Nephron (organoid): ENCODE measurements around the gene TNFSF13.
A peak's percentile ranks its signal among the peaks of the same experiment; 100 is the strongest.
"Not testable (repeated sequence)": the region's sequence is repeated elsewhere in the genome, so short reads cannot be mapped to it uniquely, and the experiment has no call there.

Experiments
- H3K27ac Mint-ChIP-seq, 3 experiments: 2 replicates each; pipeline ENCODE4 v1.8.0; 2020; ENCODE audit warnings: mixed read lengths in 3 of 3, mild to moderate bottlenecking in 2 of 3, moderate library complexity in 1 of 3
- H3K27me3 Mint-ChIP-seq: 2 replicates; pipeline ENCODE4 v1.8.0; 2021; ENCODE audit warnings: low read depth, mild to moderate bottlenecking, moderate library complexity, mixed read lengths
- H3K36me3 Mint-ChIP-seq: 2 replicates; pipeline ENCODE4 v1.8.0; 2020; ENCODE audit warnings: low read depth, mixed read lengths
- H3K4me1 Mint-ChIP-seq: 2 replicates; pipeline ENCODE4 v1.8.0; 2020; ENCODE audit warnings: mixed read lengths
- H3K4me3 Mint-ChIP-seq, 3 experiments: 2 replicates each; pipeline ENCODE4 v1.8.0; 2020; ENCODE audit warnings: mild to moderate bottlenecking in 3 of 3, mixed read lengths in 3 of 3, moderate library complexity in 2 of 3
- H3K9me3 Mint-ChIP-seq: 2 replicates; pipeline ENCODE4 v1.8.0; 2020; ENCODE audit warnings: mixed read lengths
- TF ChIP-seq, protein P1 (sequence below), 3 experiments: fragments of 200-600 bp; sonication (generic); IDR thresholded peaks; one replicate each; pipeline ENCODE4 v1.5.0; 2021; ENCODE audit warnings: antibody characterized with exemption in 3 of 3; ENCODE audit not compliant: unreplicated experiment in 3 of 3

TNFSF13 gene

GRCh38 chr17:7593296-7593695 lies 34.7 kb downstream of the TNFSF13 start:
- no peaks in the 10 kb centered on the region for H3K27me3 Mint-ChIP-seq
- peaks cover 9% of the 10 kb centered on the region for H3K4me1 Mint-ChIP-seq
- no peak overlapping the region for H3K27ac Mint-ChIP-seq
- H3K9me3 Mint-ChIP-seq: no peaks in the 10 kb centered on the region
- H3K36me3 Mint-ChIP-seq: peaks cover 66% of the 10 kb centered on the region
- H3K4me3 Mint-ChIP-seq: no peak overlapping the region
- TF ChIP-seq, protein P1, sequence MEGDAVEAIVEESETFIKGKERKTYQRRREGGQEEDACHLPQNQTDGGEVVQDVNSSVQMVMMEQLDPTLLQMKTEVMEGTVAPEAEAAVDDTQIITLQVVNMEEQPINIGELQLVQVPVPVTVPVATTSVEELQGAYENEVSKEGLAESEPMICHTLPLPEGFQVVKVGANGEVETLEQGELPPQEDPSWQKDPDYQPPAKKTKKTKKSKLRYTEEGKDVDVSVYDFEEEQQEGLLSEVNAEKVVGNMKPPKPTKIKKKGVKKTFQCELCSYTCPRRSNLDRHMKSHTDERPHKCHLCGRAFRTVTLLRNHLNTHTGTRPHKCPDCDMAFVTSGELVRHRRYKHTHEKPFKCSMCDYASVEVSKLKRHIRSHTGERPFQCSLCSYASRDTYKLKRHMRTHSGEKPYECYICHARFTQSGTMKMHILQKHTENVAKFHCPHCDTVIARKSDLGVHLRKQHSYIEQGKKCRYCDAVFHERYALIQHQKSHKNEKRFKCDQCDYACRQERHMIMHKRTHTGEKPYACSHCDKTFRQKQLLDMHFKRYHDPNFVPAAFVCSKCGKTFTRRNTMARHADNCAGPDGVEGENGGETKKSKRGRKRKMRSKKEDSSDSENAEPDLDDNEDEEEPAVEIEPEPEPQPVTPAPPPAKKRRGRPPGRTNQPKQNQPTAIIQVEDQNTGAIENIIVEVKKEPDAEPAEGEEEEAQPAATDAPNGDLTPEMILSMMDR (IDR thresholded peaks at IDR 0.05; ENCODE audit: unreplicated experiment in 3 of 3): no peak

GRCh38 chr17:7597561-7597960 lies 39.0 kb downstream of the TNFSF13 start:
- H3K9me3 Mint-ChIP-seq, H3K4me3 Mint-ChIP-seq, H3K27ac Mint-ChIP-seq, H3K27me3 Mint-ChIP-seq, H3K4me1 Mint-ChIP-seq: not testable (repeated sequence)
- H3K36me3 Mint-ChIP-seq: peaks cover 74% of the 10 kb centered on the region

GRCh38 chr17:7606280-7606679 lies 47.7 kb downstream of the TNFSF13 start:
- no peak overlapping the region for H3K27ac Mint-ChIP-seq
- peaks cover 55% of the 10 kb centered on the region for H3K36me3 Mint-ChIP-seq
- TF ChIP-seq, protein P1 (IDR thresholded peaks at IDR 0.05; ENCODE audit: unreplicated experiment in 3 of 3): no peak
- H3K27me3 Mint-ChIP-seq: no peaks in the 10 kb centered on the region
- H3K9me3 Mint-ChIP-seq: no peaks in the 10 kb centered on the region
- no peak overlapping the region for H3K4me3 Mint-ChIP-seq
- peaks cover 15% of the 10 kb centered on the region for H3K4me1 Mint-ChIP-seq

- Mint-ChIP-seq H3K27me3 (no peaks in the 10 kb centered on the region), H3K4me1 (peaks cover 43% of the 10 kb centered on the region), H3K9me3 (no peaks in the 10 kb centered on the region), H3K27ac (peak overlapping the region in 1 of 3 experiments; percentile 17), H3K4me3 (peak overlapping the region; percentile 13 to 57 (median 50)), H3K36me3 (peaks cover 32% of the 10 kb centered on the region)
- TF ChIP-seq, protein P1 (IDR thresholded peaks at IDR 0.05; ENCODE audit: unreplicated experiment in 3 of 3): no peak
Measured at GRCh38 chr17:7610641-7611040, 52.1 kb downstream of the TNFSF13 start.
